ENCODE results near the gene VEGFA.
A peak's percentile ranks its signal among the peaks of the same experiment; 100 is the strongest.

Gene VEGFA

DNA sequence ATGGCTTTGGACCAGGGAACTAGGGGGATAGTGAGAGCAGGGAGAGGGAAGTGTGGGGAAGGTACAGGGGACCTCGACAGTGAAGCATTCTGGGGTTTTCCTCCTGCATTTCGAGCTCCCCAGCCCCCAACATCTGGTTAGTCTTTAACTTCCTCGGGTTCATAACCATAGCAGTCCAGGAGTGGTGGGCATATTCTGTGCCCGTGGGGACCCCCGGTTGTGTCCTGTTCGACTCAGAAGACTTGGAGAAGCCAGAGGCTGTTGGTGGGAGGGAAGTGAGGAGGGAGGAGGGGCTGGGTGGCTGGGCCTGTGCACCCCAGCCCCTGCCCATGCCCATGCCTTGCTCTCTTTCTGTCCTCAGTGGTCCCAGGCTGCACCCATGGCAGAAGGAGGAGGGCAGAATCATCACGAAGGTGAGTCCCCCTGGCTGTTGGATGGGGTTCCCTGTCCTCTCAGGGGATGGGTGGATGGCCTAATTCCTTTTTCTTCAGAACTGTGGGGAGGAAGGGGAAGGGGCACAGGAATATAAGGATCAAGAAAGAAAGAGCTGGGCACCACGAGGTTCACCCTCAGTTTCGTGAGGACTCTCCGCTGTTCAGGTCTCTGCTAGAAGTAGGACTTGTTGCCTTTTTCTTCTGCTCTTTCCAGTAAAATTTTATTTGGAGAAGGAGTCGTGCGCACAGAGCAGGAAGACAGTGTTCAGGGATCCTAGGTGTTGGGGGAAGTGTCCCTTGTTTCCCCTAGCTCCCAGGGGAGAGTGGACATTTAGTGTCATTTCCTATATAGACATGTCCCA lies 4.2 kb downstream of the VEGFA start:
- no peak for DNase-seq

DNA sequence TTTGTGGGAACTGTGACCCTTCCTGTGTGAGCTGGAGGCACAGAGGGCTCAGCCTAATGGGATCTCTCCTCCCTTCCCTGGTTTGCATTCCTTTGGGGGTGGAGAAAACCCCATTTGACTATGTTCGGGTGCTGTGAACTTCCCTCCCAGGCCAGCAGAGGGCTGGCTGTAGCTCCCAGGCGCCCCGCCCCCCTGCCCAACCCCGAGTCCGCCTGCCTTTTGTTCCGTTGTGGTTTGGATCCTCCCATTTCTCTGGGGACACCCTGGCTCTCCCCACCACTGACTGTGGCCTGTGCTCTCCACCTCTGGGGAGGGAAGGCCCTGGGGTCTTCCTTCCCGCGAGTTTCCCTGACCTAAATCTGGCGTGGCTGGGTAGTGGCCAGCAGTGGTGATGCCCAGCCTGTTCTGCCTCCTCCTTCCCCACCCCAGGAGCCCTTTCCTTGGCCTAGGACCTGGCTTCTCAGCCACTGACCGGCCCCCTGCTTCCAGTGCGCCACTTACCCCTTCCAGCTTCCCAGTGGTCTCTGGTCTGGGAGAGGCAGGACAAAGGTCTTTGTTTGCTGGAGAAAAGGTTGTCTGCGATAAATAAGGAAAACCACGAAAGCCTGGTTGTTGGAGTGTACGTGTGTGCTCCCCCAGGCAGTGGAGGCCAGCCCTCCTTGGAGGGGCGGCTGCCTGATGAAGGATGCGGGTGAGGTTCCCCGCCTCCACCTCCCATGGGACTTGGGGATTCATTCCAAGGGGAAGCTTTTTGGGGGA lies 4.9 kb downstream of the VEGFA start:
- DNase-seq: peak; percentile 41

DNA sequence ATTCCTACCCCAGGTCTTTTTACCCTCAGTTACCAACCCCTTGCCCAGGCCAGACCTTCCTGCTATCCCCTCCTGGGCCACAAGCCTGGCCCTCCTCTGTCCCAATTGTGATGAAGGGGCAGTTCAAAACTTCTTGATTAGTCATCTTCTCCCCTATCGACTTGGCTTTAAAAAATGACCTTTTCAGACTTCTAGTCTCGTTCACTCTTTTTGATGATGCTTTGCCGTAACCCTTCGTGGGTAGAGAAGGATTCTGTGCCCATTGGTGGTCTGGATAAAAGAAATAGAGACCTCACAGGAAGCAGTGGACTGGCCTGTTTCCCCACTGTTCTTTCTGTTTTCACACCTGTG lies 5.5 kb downstream of the VEGFA start:
- DNase-seq: no peak

GRCh38 chr6:43776115-43776798 lies 6.2 kb downstream of the VEGFA start:
- no peak for DNase-seq

DNA sequence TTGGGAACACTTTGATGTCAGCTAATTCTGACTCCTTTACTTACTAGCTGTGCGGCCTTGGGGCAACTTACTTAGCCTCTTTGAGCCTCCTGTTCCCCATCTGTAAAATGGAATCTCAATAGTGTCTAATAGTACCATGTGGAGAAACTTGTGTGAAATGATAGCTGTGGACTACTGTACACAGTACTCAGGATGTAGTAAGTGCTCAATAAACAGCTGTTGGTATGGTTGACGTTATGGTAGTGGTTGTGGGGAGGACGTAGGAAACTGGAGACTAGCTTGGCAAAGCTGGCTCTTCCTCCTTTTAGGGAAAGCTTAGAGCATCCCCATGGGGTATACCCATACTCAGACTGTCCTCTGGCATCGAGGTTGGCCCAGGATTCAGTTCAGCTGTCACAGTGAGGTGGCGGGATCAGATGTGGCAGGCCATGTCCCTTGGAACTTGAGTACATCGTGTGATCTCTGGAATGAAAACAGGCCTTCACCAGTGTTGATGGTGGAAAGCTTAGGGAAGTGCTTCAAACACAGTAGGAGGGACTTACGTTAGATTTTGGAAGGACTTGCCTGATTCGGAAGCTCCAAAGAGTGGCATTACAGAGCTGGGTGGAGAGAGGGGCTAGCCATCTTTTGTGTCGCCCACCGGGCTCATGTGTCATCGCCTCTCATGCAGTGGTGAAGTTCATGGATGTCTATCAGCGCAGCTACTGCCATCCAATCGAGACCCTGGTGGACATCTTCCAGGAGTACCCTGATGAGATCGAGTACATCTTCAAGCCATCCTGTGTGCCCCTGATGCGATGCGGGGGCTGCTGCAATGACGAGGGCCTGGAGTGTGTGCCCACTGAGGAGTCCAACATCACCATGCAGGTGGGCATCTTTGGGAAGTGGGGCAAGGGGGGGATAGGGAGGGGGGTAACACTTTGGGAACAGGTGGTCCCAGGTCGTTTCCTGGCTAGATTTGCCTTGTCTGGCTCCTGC lies 7.1 kb downstream of the VEGFA start:
- DNase-seq: no peak

DNA sequence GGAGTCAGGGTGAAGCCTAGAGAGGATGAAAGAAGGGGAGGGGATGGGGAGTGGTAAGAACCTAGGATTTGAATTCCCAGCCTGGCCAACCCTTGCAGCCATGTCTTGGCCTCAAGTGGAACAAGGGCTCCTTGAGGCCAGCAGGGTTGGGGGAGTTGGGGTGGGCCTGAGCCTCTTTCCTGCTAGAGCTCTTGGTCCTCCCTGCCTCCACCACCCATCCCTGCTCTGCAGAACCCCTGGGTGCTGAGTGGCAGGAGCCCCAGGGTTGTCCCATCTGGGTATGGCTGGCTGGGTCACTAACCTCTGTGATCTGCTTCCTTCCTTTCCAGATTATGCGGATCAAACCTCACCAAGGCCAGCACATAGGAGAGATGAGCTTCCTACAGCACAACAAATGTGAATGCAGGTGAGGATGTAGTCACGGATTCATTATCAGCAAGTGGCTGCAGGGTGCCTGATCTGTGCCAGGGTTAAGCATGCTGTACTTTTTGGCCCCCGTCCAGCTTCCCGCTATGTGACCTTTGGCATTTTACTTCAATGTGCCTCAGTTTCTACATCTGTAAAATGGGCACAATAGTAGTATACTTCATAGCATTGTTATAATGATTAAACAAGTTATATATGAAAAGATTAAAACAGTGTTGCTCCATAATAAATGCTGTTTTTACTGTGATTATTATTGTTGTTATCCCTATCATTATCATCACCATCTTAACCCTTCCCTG lies 8.3 kb downstream of the VEGFA start:
- DNase-seq: no peak

DNA sequence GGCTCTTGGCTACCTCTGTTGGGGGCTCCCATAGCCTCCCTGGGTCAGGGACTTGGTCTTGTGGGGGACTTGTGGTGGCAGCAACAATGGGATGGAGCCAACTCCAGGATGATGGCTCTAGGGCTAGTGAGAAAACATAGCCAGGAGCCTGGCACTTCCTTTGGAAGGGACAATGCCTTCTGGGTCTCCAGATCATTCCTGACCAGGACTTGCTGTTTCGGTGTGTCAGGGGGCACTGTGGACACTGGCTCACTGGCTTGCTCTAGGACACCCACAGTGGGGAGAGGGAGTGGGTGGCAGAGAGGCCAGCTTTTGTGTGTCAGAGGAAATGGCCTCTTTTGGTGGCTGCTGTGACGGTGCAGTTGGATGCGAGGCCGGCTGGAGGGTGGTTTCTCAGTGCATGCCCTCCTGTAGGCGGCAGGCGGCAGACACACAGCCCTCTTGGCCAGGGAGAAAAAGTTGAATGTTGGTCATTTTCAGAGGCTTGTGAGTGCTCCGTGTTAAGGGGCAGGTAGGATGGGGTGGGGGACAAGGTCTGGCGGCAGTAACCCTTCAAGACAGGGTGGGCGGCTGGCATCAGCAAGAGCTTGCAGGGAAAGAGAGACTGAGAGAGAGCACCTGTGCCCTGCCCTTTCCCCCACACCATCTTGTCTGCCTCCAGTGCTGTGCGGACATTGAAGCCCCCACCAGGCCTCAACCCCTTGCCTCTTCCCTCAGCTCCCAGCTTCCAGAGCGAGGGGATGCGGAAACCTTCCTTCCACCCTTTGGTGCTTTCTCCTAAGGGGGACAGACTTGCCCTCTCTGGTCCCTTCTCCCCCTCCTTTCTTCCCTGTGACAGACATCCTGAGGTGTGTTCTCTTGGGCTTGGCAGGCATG lies 9.2 kb downstream of the VEGFA start:
- DNase-seq: no peak

- DNase-seq: no peak
Observed at GRCh38 chr6:43779852-43780236, 9.8 kb downstream of the VEGFA start.

- DNase-seq: no peak
Observed at GRCh38 chr6:43780293-43780692, 10.3 kb downstream of the VEGFA start.

GRCh38 chr6:43780941-43781928 lies 11.2 kb downstream of the VEGFA start:
- no peak for DNase-seq

DNA sequence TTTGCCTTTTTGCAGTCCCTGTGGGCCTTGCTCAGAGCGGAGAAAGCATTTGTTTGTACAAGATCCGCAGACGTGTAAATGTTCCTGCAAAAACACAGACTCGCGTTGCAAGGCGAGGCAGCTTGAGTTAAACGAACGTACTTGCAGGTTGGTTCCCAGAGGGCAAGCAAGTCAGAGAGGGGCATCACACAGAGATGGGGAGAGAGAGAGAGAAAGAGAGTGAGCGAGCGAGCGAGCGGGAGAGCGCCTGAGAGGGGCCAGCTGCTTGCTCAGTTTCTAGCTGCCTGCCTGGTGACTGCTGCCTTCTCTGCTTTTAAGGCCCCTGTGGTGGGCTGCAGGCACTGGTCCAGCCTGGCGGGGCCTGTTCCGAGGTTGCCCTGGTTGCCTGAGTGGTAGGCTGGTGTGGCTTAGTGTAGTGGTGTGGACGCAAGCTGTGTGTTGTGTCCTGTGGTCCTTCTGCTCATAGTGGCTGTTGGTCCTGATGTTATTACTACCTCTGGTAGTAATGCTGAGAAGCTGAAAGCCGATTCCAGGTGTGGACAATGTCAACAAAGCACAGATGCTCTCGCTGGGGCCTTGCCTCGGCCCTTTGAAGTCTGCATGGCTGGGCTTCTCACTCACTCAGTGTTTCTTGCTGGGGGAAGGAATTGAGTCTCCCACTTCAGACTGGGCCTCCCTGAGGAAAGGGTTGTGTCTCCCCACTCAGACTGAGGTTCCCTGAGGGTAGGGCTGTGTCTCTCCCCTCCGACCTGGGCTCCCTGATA lies 12.1 kb downstream of the VEGFA start:
- DNase-seq: no peak

GRCh38 chr6:43782764-43783513 lies 12.9 kb downstream of the VEGFA start:
- DNase-seq: no peak

DNA sequence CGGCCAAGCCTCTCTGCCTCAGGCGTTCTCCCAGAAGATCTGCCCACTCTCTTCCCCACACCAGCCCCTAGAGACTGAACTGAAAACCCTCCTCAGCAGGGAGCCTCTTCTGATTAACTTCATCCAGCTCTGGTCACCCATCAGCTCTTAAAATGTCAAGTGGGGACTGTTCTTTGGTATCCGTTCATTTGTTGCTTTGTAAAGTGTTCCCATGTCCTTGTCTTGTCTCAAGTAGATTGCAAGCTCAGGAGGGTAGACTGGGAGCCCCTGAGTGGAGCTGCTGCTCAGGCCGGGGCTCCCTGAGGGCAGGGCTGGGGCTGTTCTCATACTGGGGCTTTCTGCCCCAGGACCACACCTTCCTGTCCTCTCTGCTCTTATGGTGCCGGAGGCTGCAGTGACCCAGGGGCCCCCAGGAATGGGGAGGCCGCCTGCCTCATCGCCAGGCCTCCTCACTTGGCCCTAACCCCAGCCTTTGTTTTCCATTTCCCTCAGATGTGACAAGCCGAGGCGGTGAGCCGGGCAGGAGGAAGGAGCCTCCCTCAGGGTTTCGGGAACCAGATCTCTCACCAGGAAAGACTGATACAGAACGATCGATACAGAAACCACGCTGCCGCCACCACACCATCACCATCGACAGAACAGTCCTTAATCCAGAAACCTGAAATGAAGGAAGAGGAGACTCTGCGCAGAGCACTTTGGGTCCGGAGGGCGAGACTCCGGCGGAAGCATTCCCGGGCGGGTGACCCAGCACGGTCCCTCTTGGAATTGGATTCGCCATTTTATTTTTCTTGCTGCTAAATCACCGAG lies 14.2 kb downstream of the VEGFA start:
- no peak for DNase-seq

DNA sequence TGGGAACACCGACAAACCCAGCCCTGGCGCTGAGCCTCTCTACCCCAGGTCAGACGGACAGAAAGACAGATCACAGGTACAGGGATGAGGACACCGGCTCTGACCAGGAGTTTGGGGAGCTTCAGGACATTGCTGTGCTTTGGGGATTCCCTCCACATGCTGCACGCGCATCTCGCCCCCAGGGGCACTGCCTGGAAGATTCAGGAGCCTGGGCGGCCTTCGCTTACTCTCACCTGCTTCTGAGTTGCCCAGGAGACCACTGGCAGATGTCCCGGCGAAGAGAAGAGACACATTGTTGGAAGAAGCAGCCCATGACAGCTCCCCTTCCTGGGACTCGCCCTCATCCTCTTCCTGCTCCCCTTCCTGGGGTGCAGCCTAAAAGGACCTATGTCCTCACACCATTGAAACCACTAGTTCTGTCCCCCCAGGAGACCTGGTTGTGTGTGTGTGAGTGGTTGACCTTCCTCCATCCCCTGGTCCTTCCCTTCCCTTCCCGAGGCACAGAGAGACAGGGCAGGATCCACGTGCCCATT lies 15.3 kb downstream of the VEGFA start:
- no peak for DNase-seq

DNA sequence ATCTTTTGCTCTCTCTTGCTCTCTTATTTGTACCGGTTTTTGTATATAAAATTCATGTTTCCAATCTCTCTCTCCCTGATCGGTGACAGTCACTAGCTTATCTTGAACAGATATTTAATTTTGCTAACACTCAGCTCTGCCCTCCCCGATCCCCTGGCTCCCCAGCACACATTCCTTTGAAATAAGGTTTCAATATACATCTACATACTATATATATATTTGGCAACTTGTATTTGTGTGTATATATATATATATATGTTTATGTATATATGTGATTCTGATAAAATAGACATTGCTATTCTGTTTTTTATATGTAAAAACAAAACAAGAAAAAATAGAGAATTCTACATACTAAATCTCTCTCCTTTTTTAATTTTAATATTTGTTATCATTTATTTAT lies 15.9 kb downstream of the VEGFA start:
- no peak for DNase-seq

GRCh38 chr6:43786664-43787329 lies 16.8 kb downstream of the VEGFA start:
- DNase-seq: no peak

All from NCI-H1048 (cell line).